ENCODE results near the gene FAM163B. TPM values are rescaled to one million over a fixed set of nuclear protein-coding genes. Genes with fewer than 3 reads are reported as not detected.
A peak's percentile ranks its signal among the peaks of the same experiment; 100 is the strongest.

FAM163B gene
- total and polyA plus RNA-seq, 2 donors from 2014 or later, result 0.54 TPM; not detected in 1

DNA sequence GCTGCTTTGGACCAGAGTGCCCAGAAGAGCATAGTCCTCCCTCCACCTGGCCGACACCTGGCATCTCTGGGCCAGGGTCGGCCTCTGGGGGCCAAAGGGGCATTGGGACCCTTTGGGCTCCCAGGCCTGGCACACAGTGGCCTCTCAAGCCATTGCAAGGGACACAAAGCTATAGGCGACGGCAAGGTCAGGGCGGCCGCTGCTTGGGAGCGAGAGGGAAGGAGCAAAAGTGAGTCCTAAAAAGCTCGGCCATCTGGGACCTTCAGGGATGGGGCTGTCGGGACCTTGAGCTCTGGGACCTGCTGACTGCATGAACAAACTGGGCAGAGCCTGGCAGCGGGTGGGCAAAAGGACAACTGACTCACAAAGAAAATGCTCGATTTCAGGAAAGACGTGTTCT lies 40.8 kb upstream of the FAM163B start:
- FAIRE-seq, result no peak

DNA sequence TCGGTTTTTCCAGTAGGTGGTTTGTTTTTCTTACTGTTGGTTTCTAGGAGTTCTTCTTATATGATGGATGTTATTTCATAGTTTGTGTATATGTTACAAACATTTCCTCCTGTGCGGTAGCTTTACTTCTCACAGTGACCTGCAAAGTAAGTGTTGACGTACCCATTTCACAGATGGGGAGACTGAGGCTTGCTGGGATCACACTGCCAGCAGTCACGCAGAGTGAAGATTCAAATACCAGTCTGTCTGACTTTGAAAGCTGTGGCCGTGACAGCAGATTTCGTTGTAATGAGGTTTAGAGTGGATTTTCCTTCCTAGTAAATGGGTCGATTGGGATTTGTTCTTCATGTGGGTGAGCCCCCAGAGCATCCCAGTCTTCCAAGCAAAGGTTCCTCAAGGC lies 40.0 kb upstream of the FAM163B start:
- Histone ChIP-seq H3K4me3 (ENCODE audit: low read length in 3 of 3) (no peak overlapping the region), H3K9ac (ENCODE audit: low read length in 3 of 3) (no peak overlapping the region), H3K9me3 (ENCODE audit: control insufficient read depth in 2 of 3, insufficient read depth in 1 of 3, low read length in 3 of 3) (no peaks in the 10 kb centered on the region), H3K27ac (ENCODE audit: low read depth in 2 of 2, low read length in 2 of 2) (no peak overlapping the region), H3K36me3 (ENCODE audit: control insufficient read depth in 2 of 3, insufficient read depth in 3 of 3, low read length in 3 of 3) (no peaks in the 10 kb centered on the region), H3K27me3 (ENCODE audit: control insufficient read depth, insufficient read depth, low read length) (no peaks in the 10 kb centered on the region), H3K4me1 (ENCODE audit: control insufficient read depth in 2 of 3, insufficient read depth in 2 of 3, low read depth in 1 of 3, low read length in 3 of 3) (no peaks in the 10 kb centered on the region)
- DNase-seq (no peak), FAIRE-seq (no peak)
- intact Hi-C loops (cut with DNase I), result no loop called here
- TF ChIP-seq, protein P1, sequence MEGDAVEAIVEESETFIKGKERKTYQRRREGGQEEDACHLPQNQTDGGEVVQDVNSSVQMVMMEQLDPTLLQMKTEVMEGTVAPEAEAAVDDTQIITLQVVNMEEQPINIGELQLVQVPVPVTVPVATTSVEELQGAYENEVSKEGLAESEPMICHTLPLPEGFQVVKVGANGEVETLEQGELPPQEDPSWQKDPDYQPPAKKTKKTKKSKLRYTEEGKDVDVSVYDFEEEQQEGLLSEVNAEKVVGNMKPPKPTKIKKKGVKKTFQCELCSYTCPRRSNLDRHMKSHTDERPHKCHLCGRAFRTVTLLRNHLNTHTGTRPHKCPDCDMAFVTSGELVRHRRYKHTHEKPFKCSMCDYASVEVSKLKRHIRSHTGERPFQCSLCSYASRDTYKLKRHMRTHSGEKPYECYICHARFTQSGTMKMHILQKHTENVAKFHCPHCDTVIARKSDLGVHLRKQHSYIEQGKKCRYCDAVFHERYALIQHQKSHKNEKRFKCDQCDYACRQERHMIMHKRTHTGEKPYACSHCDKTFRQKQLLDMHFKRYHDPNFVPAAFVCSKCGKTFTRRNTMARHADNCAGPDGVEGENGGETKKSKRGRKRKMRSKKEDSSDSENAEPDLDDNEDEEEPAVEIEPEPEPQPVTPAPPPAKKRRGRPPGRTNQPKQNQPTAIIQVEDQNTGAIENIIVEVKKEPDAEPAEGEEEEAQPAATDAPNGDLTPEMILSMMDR (IDR thresholded peaks at IDR 0.05; ENCODE audit: borderline replicate concordance, extremely low read depth, insufficient read depth), result no peak

More for the DNA sequence above, 40.8 kb upstream of the FAM163B start:
- Histone ChIP-seq H3K9ac (ENCODE audit: low read length in 3 of 3) (no peak overlapping the region), H3K4me3 (ENCODE audit: low read length in 3 of 3) (no peak overlapping the region), H3K27ac (ENCODE audit: low read depth in 2 of 2, low read length in 2 of 2) (no peak overlapping the region), H3K27me3 (ENCODE audit: control insufficient read depth, insufficient read depth, low read length) (no peaks in the 10 kb centered on the region), H3K36me3 (ENCODE audit: control insufficient read depth in 2 of 3, insufficient read depth in 3 of 3, low read length in 3 of 3) (no peaks in the 10 kb centered on the region), H3K9me3 (ENCODE audit: control insufficient read depth in 2 of 3, insufficient read depth in 1 of 3, low read length in 3 of 3) (no peaks in the 10 kb centered on the region), H3K4me1 (ENCODE audit: control insufficient read depth in 2 of 3, insufficient read depth in 2 of 3, low read depth in 1 of 3, low read length in 3 of 3) (no peaks in the 10 kb centered on the region)
- no peak for DNase-seq
- intact Hi-C loops (cut with DNase I), result no loop called here
- TF ChIP-seq, protein P1 (IDR thresholded peaks at IDR 0.05; ENCODE audit: borderline replicate concordance, extremely low read depth, insufficient read depth), result no peak

DNA sequence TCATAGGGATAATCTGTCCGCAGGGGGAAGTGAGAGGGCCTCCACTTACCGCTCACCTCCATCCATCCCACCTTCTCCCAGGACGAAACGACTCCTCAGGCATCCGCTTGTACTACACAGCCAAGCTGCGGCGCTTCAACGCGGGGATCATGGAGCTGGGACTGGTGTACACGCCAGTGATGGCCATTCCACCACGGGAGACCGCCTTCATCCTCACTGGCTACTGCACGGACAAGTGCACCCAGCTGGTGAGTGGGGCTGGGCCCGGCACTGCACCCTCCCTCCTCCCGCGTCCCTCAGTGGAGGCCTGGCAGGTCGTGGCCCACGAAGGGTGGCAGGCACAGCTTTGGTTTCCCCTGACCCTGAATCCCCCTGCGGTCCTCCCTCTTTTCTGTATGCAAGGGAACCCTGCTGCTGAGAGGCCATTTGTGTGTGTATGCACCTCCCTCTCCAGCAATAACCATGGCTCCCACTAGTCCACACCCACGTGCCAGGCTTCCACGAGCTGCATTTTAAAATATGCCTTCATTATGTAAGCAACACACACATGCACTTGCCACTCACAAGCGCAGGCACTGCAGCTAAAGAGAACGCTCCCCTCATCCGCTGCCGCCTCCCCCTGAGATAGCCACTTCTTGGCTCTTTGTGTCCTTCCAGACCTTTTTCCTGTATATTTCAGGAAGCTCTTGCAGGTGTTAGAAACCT lies 38.7 kb upstream of the FAM163B start:
- H3K4me1 ChIP-seq (ENCODE audit: control insufficient read depth in 2 of 3, insufficient read depth in 2 of 3, low read depth in 1 of 3, low read length in 3 of 3), result no peaks in the 10 kb centered on the region
- DNase-seq (peak in 1 of 5 donors; percentile 67), FAIRE-seq (no peak)
- no peaks in the 10 kb centered on the region for H3K27me3 ChIP-seq (ENCODE audit: control insufficient read depth, insufficient read depth, low read length)
- intact Hi-C loops (cut with DNase I), result no loop called here
- H3K27ac ChIP-seq (ENCODE audit: low read depth in 2 of 2, low read length in 2 of 2), result no peak overlapping the region
- no peaks in the 10 kb centered on the region for H3K9me3 ChIP-seq (ENCODE audit: control insufficient read depth in 2 of 3, insufficient read depth in 1 of 3, low read length in 3 of 3)
- H3K36me3 ChIP-seq (ENCODE audit: control insufficient read depth in 2 of 3, insufficient read depth in 3 of 3, low read length in 3 of 3), result no peaks in the 10 kb centered on the region
- H3K4me3 ChIP-seq (ENCODE audit: low read length in 3 of 3), result no peak overlapping the region
- TF ChIP-seq, protein P1 (IDR thresholded peaks at IDR 0.05; ENCODE audit: borderline replicate concordance, extremely low read depth, insufficient read depth), result no peak
- no peak overlapping the region for H3K9ac ChIP-seq (ENCODE audit: low read length in 3 of 3)

All from kidney (tissue), 14 donors.